ENCODE results near the gene SHCBP1. TPM values are rescaled to one million over a fixed set of nuclear protein-coding genes. Genes with fewer than 3 reads are reported as not detected.

Gene SHCBP1
- total and polyA plus RNA-seq, 10 of the 15 experiments (the other 5 are each of a cell fraction or from before 2014, with no cell fraction given) = 9.5 to 73.3 (median 30.2) TPM

GRCh38 chr16:46658925-46659324 lies 37.7 kb upstream of the SHCBP1 start (continued):
- TF ChIP-seq PRDM15 (CRISPR knock-in tag; IDR thresholded peaks at IDR 0.05) = no peak
- TF ChIP-seq KAT2A (conservative IDR thresholded peaks at IDR 0.05; ENCODE audit: control insufficient read depth, low read depth, low read length) = no peak
- no peak; the same call in 1 of the 2 replicates for TF ChIP-seq ATF2 (IDR thresholded peaks at IDR 0.05; ENCODE audit: low read length)
- no peak for TF ChIP-seq SMAD1 (IDR thresholded peaks at IDR 0.05; ENCODE audit: low read depth, partially characterized antibody)
- no peak for TF ChIP-seq ZNF217 (IDR thresholded peaks at IDR 0.05)
- TF ChIP-seq RAD51 (IDR thresholded peaks at IDR 0.05) = no peak
- TF ChIP-seq NR2F1 (conservative IDR thresholded peaks at IDR 0.05) = 0 out of 2 replicates have a peak, but pooled peaks have one; percentile 47
- 0 out of 2 replicates have a peak, but pooled peaks have one; percentile 31 for TF ChIP-seq DPF2 (IDR thresholded peaks at IDR 0.05)
- TF ChIP-seq NKRF (conservative IDR thresholded peaks at IDR 0.05) = no peak
- TF ChIP-seq IRF3 (IDR thresholded peaks at IDR 0.05) = no peak
- TF ChIP-seq NFYB (IDR thresholded peaks at IDR 0.05; ENCODE audit: insufficient read depth, low read depth, low read length) = no peak
- peak; percentile 97 for TF ChIP-seq SPI1 (IDR thresholded peaks at IDR 0.05; ENCODE audit: borderline replicate concordance, insufficient read depth, low read depth, low read length)
- no peak for TF ChIP-seq MYC (IDR thresholded peaks at IDR 0.05; ENCODE audit: insufficient read depth, insufficient read length, insufficient replicate concordance, low read length, severe bottlenecking)
- TF ChIP-seq CREB1 (IDR thresholded peaks at IDR 0.05; ENCODE audit: low read depth) = no peak
- TF ChIP-seq BCL3 (IDR thresholded peaks at IDR 0.05; ENCODE audit: borderline replicate concordance, insufficient read depth, low read depth, low read length, poor library complexity, severe bottlenecking) = peak; percentile 41
- peak; percentile 95 for TF ChIP-seq EED (IDR thresholded peaks at IDR 0.05; ENCODE audit: low read depth)
- TF ChIP-seq SIN3A (IDR thresholded peaks at IDR 0.05; ENCODE audit: low read depth, low read length) = no peak
